K562 (cell line): ENCODE measurements around the gene POR. TPM values are rescaled to one million over a fixed set of nuclear protein-coding genes. Genes with fewer than 3 reads are reported as not detected.

Experiments
- ATF2 ChIP-seq: sonication (generic); formaldehyde crosslinking; IDR thresholded peaks from 2 replicates; pipeline ENCODE4 v1.8.1; 2022; ENCODE audit warnings: missing genetic modification reagents
- BHLHE40 ChIP-seq: IDR thresholded peaks from 2 replicates; pipeline ENCODE4 v1.6.1; 2011; ENCODE audit warnings: low read length, improper control_type of control experiment
- GATA2 ChIP-seq: sonication (generic); formaldehyde crosslinking; IDR thresholded peaks from 2 replicates; pipeline ENCODE4 v1.4.0; 2020; ENCODE audit warnings: mild to moderate bottlenecking, missing genetic modification reagents
- GMEB1 ChIP-seq: fragments of 250-450 bp; sonication (Bioruptor Pico); IDR thresholded peaks from 2 replicates; pipeline ENCODE4 v1.4.0; 2020; ENCODE audit warnings: mild to moderate bottlenecking
- HEY1 ChIP-seq: fragments of 250-450 bp; sonication (Bioruptor Pico); IDR thresholded peaks from 2 replicates; pipeline ENCODE4 v1.5.0; 2020; ENCODE audit warnings: mild to moderate bottlenecking, moderate library complexity, borderline replicate concordance
- MTA2 ChIP-seq: fragments of 450-650 bp; IDR thresholded peaks from 2 replicates; pipeline ENCODE4 v1.6.1; 2016; ENCODE audit warnings: low read depth
- MTF1 ChIP-seq: fragments of 250-450 bp; sonication (Bioruptor Pico); IDR thresholded peaks from 2 replicates; pipeline ENCODE4 v1.9.0; 2021; ENCODE audit warnings: moderate library complexity, mild to moderate bottlenecking, inconsistent platforms, borderline replicate concordance
- PATZ1 ChIP-seq: fragments of 250-450 bp; sonication (Bioruptor Pico); IDR thresholded peaks from 2 replicates; pipeline ENCODE4 v1.5.0; 2020; ENCODE audit warnings: mild to moderate bottlenecking, borderline replicate concordance
- POLR2AphosphoS2 ChIP-seq: IDR thresholded peaks from 2 replicates; pipeline ENCODE4 v1.6.1; 2012; ENCODE audit warnings: low read length, improper control_type of control experiment
- PURB ChIP-seq: sonication (generic); formaldehyde crosslinking; IDR thresholded peaks from 2 replicates; pipeline ENCODE4 v1.9.0; 2021; ENCODE audit warnings: low read depth, mild to moderate bottlenecking, missing genetic modification reagents
- RAD21 ChIP-seq, 2 experiments: fragments of 250-450 bp in 1 of 2; fragments of 450-650 bp in 1 of 2; sonication (Bioruptor Pico) in 1 of 2; formaldehyde crosslinking in 1 of 2; IDR thresholded peaks in 1 of 2; conservative IDR thresholded peaks in 1 of 2; 2 replicates each; pipeline versions ENCODE4 v1.4.0 to v1.8.0; 2020 to 2022; ENCODE audit warnings: mild to moderate bottlenecking in 2 of 2, moderate library complexity in 1 of 2
- SMAD3 ChIP-seq: fragments of 450-650 bp; formaldehyde crosslinking; conservative IDR thresholded peaks from 2 replicates; pipeline ENCODE4 v1.4.0; 2020; ENCODE audit warnings: mild to moderate bottlenecking
- STAT5A ChIP-seq: IDR thresholded peaks from 2 replicates; pipeline ENCODE4 v1.6.1; 2012; ENCODE audit warnings: low read length, inconsistent platforms, borderline replicate concordance
- ZNF121 ChIP-seq: sonication (generic); formaldehyde crosslinking; conservative IDR thresholded peaks from 2 replicates; pipeline ENCODE4 v1.8.0; 2022; ENCODE audit warnings: missing genetic modification reagents
- ZNF165 ChIP-seq: fragments of 250-450 bp; sonication (Bioruptor Pico); IDR thresholded peaks from 2 replicates; pipeline ENCODE4 v1.4.0; 2020; ENCODE audit warnings: borderline replicate concordance
- ZNF197 ChIP-seq: fragments of 200-800 bp; sonication (Bioruptor generic); IDR thresholded peaks from 2 replicates; pipeline ENCODE4 v1.6.1; 2016; ENCODE audit warnings: low read depth, missing genetic modification characterization, missing compliant biosample characterization
- ZNF324 ChIP-seq: fragments of 250-450 bp; sonication (Bioruptor Pico); IDR thresholded peaks from 2 replicates; pipeline ENCODE4 v1.4.0; 2020; ENCODE audit warnings: mild to moderate bottlenecking
- ZNF699 ChIP-seq: fragments of 250-450 bp; sonication (Bioruptor Pico); IDR thresholded peaks from 2 replicates; pipeline ENCODE4 v1.8.0; 2021; ENCODE audit warnings: mild to moderate bottlenecking, moderate library complexity; ENCODE audit not compliant: insufficient replicate concordance
- polyA plus RNA-seq, 8 experiments: library from polyadenylated mRNA; depleted of rRNA in 4 of 8; stranded (reverse) in 5 of 8; unstranded in 3 of 8; fragments of >200 nt; fragmentation: Nextera tagmentation in 2 of 8; fragmentation: Illumina TruSeq in 1 of 8; extraction: Ambion mirVana in 2 of 8; extraction: Trizol in 1 of 8; gene quantifications; 2 replicates each; pipeline versions ENCODE4 v1.2.1 to v1.2.3, GENCODE V29; 2011 to 2014; ENCODE audit warnings: inconsistent platforms in 1 of 8, missing spikeins in 1 of 8
- total RNA-seq, 7 experiments: library from RNA; depleted of rRNA in 6 of 7; stranded (reverse); fragments of >200 nt in 6 of 7; fragmentation: Illumina TruSeq in 2 of 7; extraction: Trizol in 2 of 7; gene quantifications; 2 replicates each; pipeline versions ENCODE4 v1.2.1 to v1.2.3, GENCODE V29; 2011 to 2021; ENCODE audit warnings: low replicate concordance in 1 of 7

POR gene
- total and polyA plus RNA-seq, 9 of the 15 experiments (the other 6 are each of a cell fraction or from before 2014, with no cell fraction given): 4.7 to 142 (median 40.8) TPM

- 0 out of 2 replicates have a peak, but pooled peaks have one; percentile 53 for TF ChIP-seq SMAD3 (CRISPR knock-in tag)
- TF ChIP-seq ZNF121 (CRISPR knock-in tag): peak; percentile 64; the same call in 1 of the 2 replicates
- no peak for TF ChIP-seq ZNF324
- no peak for TF ChIP-seq POLR2AphosphoS2
- TF ChIP-seq GATA2: no peak
- TF ChIP-seq STAT5A: no peak
- TF ChIP-seq GMEB1 (CRISPR knock-in tag): peak; percentile 53; the same call in 1 of the 2 replicates
- TF ChIP-seq ZNF165: no peak
- TF ChIP-seq ATF2: no peak
- TF ChIP-seq MTF1 (CRISPR knock-in tag): no peak
- no peak for TF ChIP-seq HEY1 (CRISPR knock-in tag)
- TF ChIP-seq ZNF197 (CRISPR knock-in tag): no peak
- TF ChIP-seq MTA2: peak; percentile 27; the same call in 1 of the 2 replicates
- TF ChIP-seq PURB (CRISPR knock-in tag): no peak
- no peak for TF ChIP-seq ZNF699 (CRISPR knock-in tag)
- no peak for TF ChIP-seq RAD21 (CRISPR knock-in tag; conservative IDR thresholded peaks at IDR 0.05 in 1 of 2, IDR thresholded peaks at IDR 0.05 in 1 of 2)
- peak; percentile 99 for TF ChIP-seq BHLHE40
- TF ChIP-seq PATZ1 (CRISPR knock-in tag): no peak
These were observed 23.2 kb downstream of the POR start (continued) for GRCh38 chr7:75937958-75938786.
